Sigmoid colon (tissue), 7 donors: ENCODE results near the gene NAT9. TPM values are rescaled to one million over a fixed set of nuclear protein-coding genes. Genes with fewer than 3 reads are reported as not detected.
A peak's percentile ranks its signal among the peaks of the same experiment; 100 is the strongest.

Experiments
- DNase-seq: peaks from one replicate; pipeline ENCODE4 v3.0.0-alpha.2; 2019
- H3K27ac ChIP-seq, 4 donors: fragments of 200-600 bp; sonication (generic); one replicate each; pipeline ENCODE4 v1.5.1; 2016 to 2019; ENCODE audit warnings: mild to moderate bottlenecking in 1 of 4
- H3K27me3 ChIP-seq, 3 donors: fragments of 200-600 bp; sonication (generic); one replicate each; pipeline ENCODE4 v1.5.1; 2019; ENCODE audit warnings: mild to moderate bottlenecking in 1 of 3
- H3K36me3 ChIP-seq, 4 donors: fragments of 200-600 bp; sonication (generic); one replicate each; pipeline ENCODE4 v1.5.1; 2016 to 2019
- H3K4me1 ChIP-seq, 4 donors: fragments of 200-600 bp; sonication (generic); one replicate each; pipeline ENCODE4 v1.5.1; 2017 to 2019
- H3K4me3 ChIP-seq, 4 donors: fragments of 200-600 bp; sonication (generic); one replicate each; pipeline ENCODE4 v1.5.1; 2017 to 2019; ENCODE audit warnings: mild to moderate bottlenecking in 2 of 4, moderate library complexity in 1 of 4
- H3K9me3 ChIP-seq, 4 donors: fragments of 200-600 bp in 3 of 4; sonication (generic) in 3 of 4; one replicate each; pipeline versions ENCODE4 v1.5.1 to v1.6.1; 2013 to 2019
- CTCF ChIP-seq, 4 experiments: fragments of 450-650 bp in 3 of 4; fragments of 200-600 bp in 1 of 4; IDR thresholded peaks; one replicate each; pipeline ENCODE4 v1.5.1; 2016 to 2019; ENCODE audit warnings: antibody characterized with exemption in 4 of 4, mild to moderate bottlenecking in 3 of 4, moderate library complexity in 2 of 4
- EP300 ChIP-seq, 4 donors: sonication (generic); formaldehyde crosslinking; IDR thresholded peaks; one replicate each; pipeline ENCODE4 v1.6.1; 2017; ENCODE audit warnings: antibody characterized with exemption in 4 of 4
- POLR2A ChIP-seq, 2 donors: fragments of 450-650 bp; IDR thresholded peaks; one replicate each; pipeline ENCODE4 v1.6.1; 2016; ENCODE audit warnings: antibody characterized with exemption in 2 of 2, mild to moderate bottlenecking in 2 of 2, moderate library complexity in 2 of 2
- POLR2AphosphoS5 ChIP-seq, 4 donors: sonication (generic); formaldehyde crosslinking; IDR thresholded peaks; one replicate each; pipeline ENCODE4 v1.6.1; 2017; ENCODE audit warnings: antibody characterized with exemption in 4 of 4
- WGBS, 2 donors: extraction: QIAGEN DNeasy Blood & Tissue Kit; methylation state at CpG; one replicate each; pipeline ENCODE4 v1.1.7; 2013; 5-methylcytosine and 5-hydroxymethylcytosine counted together
- intact Hi-C: fragments of 100-400 bp; cut with DNase I; formaldehyde crosslinking; loops from one replicate; pipeline ENCODE4 v1.15.1; 2023
- polyA plus RNA-seq, 3 donors: library from polyadenylated mRNA; stranded (reverse); fragments of 200-250 nt; gene quantifications; one replicate each; pipeline ENCODE4 v1.2.3, GENCODE V29; 2013
- total RNA-seq, 4 donors: library from RNA; depleted of rRNA; stranded (reverse); fragments of >200 nt; gene quantifications; one replicate each; pipeline ENCODE4 v1.1.0, GENCODE V29; 2016
- donor health status: healthy with polysubstance abuse.
- donor health status: Bipolar disorder and iron deficiency.
- donor health status: healthy.

Gene NAT9
- total and polyA plus RNA-seq, 7 donors: 11.3 to 36.4 (median 16.1) TPM

GRCh38 chr17:74761931-74762330 is 14.2 kb downstream of the NAT9 start:
- DNase-seq: no peak
- Histone ChIP-seq H3K36me3 (no peaks in the 10 kb centered on the region), H3K4me3 (no peak overlapping the region), H3K9me3 (no peaks in the 10 kb centered on the region), H3K27ac (no peak overlapping the region), H3K27me3 (no peaks in the 10 kb centered on the region), H3K4me1 (peaks cover 0 to 23% (median 19%) of the 10 kb centered on the region in 4 donors)
- intact Hi-C loops: no loop called here
- TF ChIP-seq CTCF (IDR thresholded peaks at IDR 0.05) (no peak), EP300 (IDR thresholded peaks at IDR 0.05) (no peak), POLR2A (IDR thresholded peaks at IDR 0.05) (no peak), POLR2AphosphoS5 (IDR thresholded peaks at IDR 0.05) (no peak)
- WGBS, 2 donors: 97% methylated on average over 11 of the region's 11 CpGs

GRCh38 chr17:74761419-74761818 is 14.7 kb downstream of the NAT9 start:
- WGBS, 2 donors: 85 to 88% methylated on average over 5 of the region's 5 CpGs
- Histone ChIP-seq H3K27me3 (no peaks in the 10 kb centered on the region), H3K9me3 (no peaks in the 10 kb centered on the region), H3K27ac (peak overlapping the region in 1 of 4 donors; percentile 23), H3K4me3 (no peak overlapping the region), H3K36me3 (no peaks in the 10 kb centered on the region), H3K4me1 (peaks cover 0 to 23% (median 19%) of the 10 kb centered on the region in 4 donors)
- intact Hi-C loops: no loop called here
- TF ChIP-seq POLR2AphosphoS5 (IDR thresholded peaks at IDR 0.05) (no peak), CTCF (IDR thresholded peaks at IDR 0.05) (no peak), POLR2A (IDR thresholded peaks at IDR 0.05) (no peak), EP300 (IDR thresholded peaks at IDR 0.05) (no peak)
- DNase-seq: no peak

- DNase-seq: no peak
- H3K4me3 ChIP-seq: no peak overlapping the region
- peak overlapping the region in 1 of 4 donors; percentile 23 for H3K27ac ChIP-seq
- no peaks in the 10 kb centered on the region for H3K36me3 ChIP-seq
- intact Hi-C loops: no loop called here
- H3K27me3 ChIP-seq: no peaks in the 10 kb centered on the region
- no peaks in the 10 kb centered on the region for H3K9me3 ChIP-seq
- H3K4me1 ChIP-seq: peaks cover 0 to 23% (median 19%) of the 10 kb centered on the region in 4 donors
- 75 to 84% methylated on average over 7 of the region's 7 CpGs for WGBS, 2 donors
- no peak for TF ChIP-seq CTCF (IDR thresholded peaks at IDR 0.05)
- no peak for TF ChIP-seq POLR2A (IDR thresholded peaks at IDR 0.05)
- no peak for TF ChIP-seq POLR2AphosphoS5 (IDR thresholded peaks at IDR 0.05)
- TF ChIP-seq EP300 (IDR thresholded peaks at IDR 0.05): no peak
These were observed 15.6 kb downstream of the NAT9 start for GRCh38 chr17:74760404-74761105.

GRCh38 chr17:74759941-74760340 is 16.2 kb downstream of the NAT9 start:
- peak overlapping the region in 1 of 4 donors; percentile 23 for H3K27ac ChIP-seq
- H3K9me3 ChIP-seq: no peaks in the 10 kb centered on the region

More at GRCh38 chr17:74759941-74760340, 16.2 kb downstream of the NAT9 start:
- WGBS, 2 donors: 63 to 64% methylated on average over 10 of the region's 10 CpGs
- no peaks in the 10 kb centered on the region for H3K27me3 ChIP-seq
- intact Hi-C loops: no loop called here
- no peak for TF ChIP-seq CTCF (IDR thresholded peaks at IDR 0.05)
- TF ChIP-seq EP300 (IDR thresholded peaks at IDR 0.05): no peak
- TF ChIP-seq POLR2AphosphoS5 (IDR thresholded peaks at IDR 0.05): no peak
- TF ChIP-seq POLR2A (IDR thresholded peaks at IDR 0.05): no peak
- no peaks in the 10 kb centered on the region for H3K36me3 ChIP-seq
- H3K4me1 ChIP-seq: peaks cover 0 to 23% (median 19%) of the 10 kb centered on the region in 4 donors
- DNase-seq: no peak
- no peak overlapping the region for H3K4me3 ChIP-seq
